ENCODE measurements around the gene CCDC8.
"Not testable (repeated sequence)": the region's sequence is repeated elsewhere in the genome, so short reads cannot be mapped to it uniquely, and the experiment has no call there.

Gene CCDC8

GRCh38 chr19:46404753-46405468 lies 8.5 kb downstream of the CCDC8 start:
- DNase-seq (ENCODE audit: low read depth in 3 of 3): no peak

DNA sequence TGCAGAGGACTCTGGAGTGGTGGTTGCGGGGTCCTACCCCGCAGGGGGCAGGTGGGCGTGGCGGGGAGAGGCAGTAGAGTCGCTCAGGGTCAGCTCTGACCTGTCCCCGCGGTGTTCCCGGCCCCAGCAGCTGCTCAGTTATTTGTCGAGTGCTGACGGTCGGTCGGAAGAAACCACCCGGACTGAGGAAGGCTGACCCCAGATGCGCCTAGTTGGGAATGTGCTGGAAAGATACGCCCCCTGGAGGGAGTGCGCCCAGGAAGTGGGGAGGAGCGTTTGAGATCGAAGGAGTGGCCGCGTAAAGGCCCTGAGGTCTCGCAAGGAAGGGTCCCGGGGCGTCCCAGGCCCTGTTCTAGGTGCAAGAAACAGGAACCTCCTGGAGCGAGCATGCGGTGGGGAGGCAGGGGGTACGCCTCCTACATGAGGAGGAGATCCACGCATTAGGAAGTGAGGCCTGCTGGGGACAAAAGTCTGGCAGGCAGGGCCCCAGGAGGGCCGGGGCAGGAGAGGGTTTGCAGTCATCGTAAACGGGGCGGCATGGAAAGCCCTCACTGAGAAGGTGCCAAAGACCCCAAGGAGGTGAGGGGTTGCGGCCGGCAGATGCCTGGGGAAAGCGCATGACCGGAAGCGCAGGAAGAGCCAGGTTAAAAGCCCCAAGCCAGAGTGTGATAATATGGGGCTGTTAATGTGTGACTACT lies 9.2 kb downstream of the CCDC8 start:
- no peak for DNase-seq (ENCODE audit: low read depth in 3 of 3)

GRCh38 chr19:46402725-46403124 lies 10.6 kb downstream of the CCDC8 start:
- no peak for DNase-seq (ENCODE audit: low read depth in 3 of 3)

- not testable (repeated sequence) for DNase-seq (ENCODE audit: low read depth in 3 of 3)
These were observed 15.4 kb downstream of the CCDC8 start for GRCh38 chr19:46397801-46398479.

- no peak for DNase-seq (ENCODE audit: low read depth in 3 of 3)
These were observed 19.0 kb downstream of the CCDC8 start for GRCh38 chr19:46394402-46394797.

- DNase-seq (ENCODE audit: low read depth in 3 of 3): no peak
These were observed 19.6 kb downstream of the CCDC8 start for GRCh38 chr19:46393456-46394401.

GRCh38 chr19:46392837-46393236 lies 20.5 kb downstream of the CCDC8 start:
- DNase-seq (ENCODE audit: low read depth in 3 of 3): no peak

DNA sequence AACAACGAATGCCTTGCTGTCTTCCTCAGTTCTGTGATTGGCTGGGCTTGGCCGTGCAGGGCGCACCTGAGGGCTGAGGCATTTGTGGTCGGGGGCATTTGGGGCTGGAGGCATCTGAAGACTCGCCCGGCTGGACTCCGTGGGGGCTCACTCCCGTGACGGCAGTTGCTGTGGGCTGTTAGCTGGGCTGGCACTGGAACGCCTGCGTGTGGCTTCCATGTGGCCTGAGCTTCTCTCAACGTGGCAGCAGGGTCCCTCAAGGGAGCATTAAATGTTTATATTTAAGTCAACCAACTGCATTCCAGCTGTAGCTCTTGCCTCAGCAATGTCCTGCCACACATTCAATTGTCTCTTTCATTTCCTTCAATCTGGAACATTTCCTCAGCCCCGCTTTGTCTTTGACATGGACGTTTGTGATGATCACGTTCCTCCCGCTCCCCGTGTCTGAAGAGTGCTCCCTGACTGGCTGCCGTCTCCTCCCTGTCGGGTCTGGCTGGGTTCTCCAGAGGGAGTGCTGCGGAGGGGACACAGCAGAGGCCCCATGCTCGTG lies 21.0 kb downstream of the CCDC8 start:
- no peak for DNase-seq (ENCODE audit: low read depth in 3 of 3)

DNA sequence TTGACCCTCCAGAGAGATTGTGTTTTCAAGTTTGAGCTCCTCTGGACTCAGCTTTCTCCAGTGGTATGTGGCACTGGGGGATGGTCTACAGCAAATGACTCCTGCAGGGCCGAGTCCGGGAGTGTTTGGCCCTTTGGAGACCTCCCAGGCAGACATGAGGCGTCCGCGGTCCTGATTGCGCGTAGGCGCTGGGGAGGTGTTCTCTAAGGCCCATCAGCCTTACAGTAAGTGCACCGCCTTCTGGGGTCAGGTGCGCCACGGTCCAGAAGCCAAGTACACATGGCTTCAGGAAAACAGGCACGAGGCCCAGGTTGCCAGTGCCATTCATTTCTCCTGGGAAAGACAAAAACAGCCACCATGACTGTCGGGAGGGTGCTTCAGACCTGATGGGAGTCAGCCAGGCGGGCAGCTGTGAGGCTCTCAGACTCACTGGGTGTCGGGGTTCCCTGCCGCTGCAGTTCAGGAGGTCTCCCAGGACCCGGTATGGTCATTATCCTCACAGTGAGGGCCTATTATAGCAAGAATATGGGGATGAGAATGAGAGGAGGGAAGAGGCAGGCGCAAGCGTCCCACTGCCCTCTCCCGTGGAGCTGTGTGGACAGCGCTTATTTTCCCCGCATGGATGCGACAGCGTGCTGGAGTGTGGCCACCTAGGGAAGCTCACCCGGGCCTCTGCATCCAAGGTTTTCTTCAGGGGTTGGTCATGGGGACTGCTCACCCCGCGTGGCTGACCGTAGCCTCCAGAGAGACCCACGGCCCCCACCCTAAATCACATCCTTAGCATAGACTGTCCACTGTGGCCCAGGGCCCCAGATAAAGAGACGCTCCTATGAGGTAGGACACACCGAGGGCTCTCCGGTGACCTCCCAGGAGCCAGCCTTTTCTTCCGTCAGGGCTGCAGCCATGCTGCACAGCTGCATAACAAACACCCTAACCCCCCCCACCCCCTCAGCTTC lies 21.8 kb downstream of the CCDC8 start:
- DNase-seq (ENCODE audit: low read depth in 3 of 3): no peak

GRCh38 chr19:46390866-46391265 lies 22.5 kb downstream of the CCDC8 start:
- no peak for DNase-seq (ENCODE audit: low read depth in 3 of 3)

DNA sequence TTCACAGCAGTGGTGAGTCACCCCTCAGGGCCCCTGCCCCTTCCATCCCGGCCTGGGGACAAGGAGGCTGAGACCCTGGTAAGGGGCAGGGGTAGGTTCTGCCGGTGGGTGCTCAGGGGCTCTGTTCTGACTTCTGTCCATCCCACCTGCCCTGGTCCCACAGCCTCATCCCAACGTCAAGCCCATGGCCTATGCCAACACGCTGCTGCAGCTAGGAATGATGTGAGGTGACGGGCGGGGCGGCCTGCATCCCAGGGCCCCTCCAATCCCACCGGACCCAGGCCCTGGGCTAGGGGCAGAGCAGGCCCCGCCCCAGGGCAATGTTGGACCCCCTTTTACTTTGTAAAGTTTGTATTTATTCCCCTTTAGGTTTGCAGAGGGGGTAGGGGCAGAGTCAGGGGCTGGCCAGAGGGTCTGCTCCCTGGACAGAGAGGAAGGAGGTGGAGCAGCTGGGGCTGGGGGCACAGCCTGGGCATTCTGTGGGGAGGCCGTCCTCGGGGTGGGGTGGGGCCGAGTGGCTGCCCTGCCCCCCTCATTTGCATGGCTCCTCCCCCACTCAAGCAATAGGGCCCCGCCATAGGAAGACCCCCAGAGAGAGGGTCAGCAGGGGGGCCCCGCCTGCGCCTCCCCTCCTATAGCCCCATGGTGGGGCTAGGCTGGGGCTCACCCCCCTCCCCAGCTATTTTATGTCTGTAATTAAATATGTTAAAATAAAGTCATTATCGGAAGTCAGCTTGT lies 23.1 kb downstream of the CCDC8 start:
- no peak for DNase-seq (ENCODE audit: low read depth in 3 of 3)

GRCh38 chr19:46388311-46389095 lies 24.9 kb downstream of the CCDC8 start:
- DNase-seq (ENCODE audit: low read depth in 3 of 3): no peak

- DNase-seq (ENCODE audit: low read depth in 3 of 3): no peak
These were observed 25.6 kb downstream of the CCDC8 start for GRCh38 chr19:46387713-46388130.

- no peak for DNase-seq (ENCODE audit: low read depth in 3 of 3)
These were observed 26.2 kb downstream of the CCDC8 start for GRCh38 chr19:46386996-46387712.

DNA sequence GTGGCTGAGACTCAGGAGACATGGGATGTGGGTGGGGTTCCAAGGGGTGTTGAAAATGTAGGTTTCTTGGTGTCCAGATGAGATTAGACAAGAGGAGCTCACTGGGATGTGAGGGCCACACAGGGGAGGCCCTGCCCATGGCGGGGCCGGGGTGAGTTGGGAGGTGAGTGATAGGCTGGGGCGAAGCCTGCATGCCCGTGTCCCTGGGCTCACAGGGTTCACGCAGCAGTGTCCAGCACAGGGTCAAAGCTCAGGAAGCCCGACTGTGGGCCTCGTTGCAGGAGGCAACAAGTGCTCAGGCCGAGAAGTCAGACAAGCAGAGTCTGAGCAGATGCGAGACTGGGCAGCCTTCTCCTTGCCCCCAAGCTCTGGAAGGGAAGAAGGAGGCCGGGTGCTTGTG lies 27.2 kb downstream of the CCDC8 start:
- DNase-seq (ENCODE audit: low read depth in 3 of 3): no peak

DNA sequence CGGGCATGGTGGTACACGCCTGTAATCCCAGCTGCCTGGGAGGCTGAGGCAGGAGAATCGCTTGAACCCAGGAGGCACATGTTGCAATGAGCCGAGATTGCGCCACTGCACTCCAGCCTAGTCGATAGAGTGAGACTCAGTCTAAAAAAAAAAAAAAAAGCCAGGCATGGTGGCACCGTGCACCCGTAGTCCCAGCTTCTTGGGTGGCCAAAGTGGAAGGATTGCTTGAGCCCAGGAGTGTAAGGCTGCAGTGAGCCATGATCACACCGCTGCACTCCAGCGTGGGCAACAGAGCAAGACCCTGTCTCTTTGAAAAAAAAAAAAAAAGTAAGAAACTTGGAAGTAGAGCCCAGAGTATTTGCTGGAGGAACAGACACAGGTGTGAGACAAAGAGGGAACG lies 27.7 kb downstream of the CCDC8 start:
- DNase-seq (ENCODE audit: low read depth in 3 of 3): no peak

DNA sequence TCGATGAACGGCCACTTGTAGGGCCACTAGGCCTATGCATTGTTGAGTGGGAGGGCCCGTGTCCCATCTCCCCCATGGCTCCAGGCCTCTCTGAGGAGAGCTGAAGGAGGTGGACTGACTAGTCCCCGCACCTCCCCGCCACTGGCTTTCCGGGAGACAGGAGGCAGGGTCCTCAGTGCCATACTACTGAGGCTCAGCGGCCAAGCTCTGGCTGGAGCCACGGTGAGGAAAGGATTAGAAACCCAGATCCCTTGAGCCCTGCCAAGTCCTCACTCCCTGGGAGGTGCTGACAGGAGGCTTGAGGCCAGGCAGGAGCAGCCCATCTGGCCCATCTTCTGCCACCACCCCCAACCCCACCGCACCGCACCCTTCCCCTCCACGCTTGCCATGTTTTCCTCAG lies 29.0 kb downstream of the CCDC8 start:
- DNase-seq (ENCODE audit: low read depth in 3 of 3): no peak

DNA sequence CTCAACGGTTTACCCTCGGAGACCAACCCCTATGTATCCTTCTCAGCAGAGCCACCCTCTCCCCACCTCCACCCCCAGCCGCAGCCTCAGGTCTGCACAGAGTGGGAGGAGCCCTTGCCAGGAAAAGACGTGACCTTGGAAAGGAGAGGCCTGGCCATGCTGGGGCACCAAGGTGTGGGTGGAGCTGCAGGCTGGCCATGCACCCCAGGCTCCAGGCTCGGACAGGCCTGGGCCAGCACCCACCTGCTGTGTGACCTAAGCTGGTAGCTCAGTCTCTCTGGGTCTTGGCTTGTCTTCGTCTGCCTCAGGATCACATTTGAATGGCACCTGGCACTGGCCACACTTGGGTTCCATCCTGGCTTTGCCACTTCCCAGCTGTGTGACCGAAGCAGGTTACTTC lies 29.5 kb downstream of the CCDC8 start:
- no peak for DNase-seq (ENCODE audit: low read depth in 3 of 3)

Measured in stimulated activated CD4-positive, alpha-beta T cell treated with anti-CD3 and anti-CD28 coated beads, TNF-alpha, amount 100 ng/mL, for 4 hours (primary cell).